Tibial artery (tissue), 4 donors: ENCODE data around the gene PPP2R5E.
A peak's percentile ranks its signal among the peaks of the same experiment; 100 is the strongest.

Experiments used
- DNase-seq, 2 donors: peaks; one replicate each; pipeline ENCODE4 v3.0.0-alpha.2; 2019
- H3K27ac ChIP-seq, 2 donors: fragments of 200-600 bp; sonication (generic) in 1 of 2; 1 replicate in 1 of 2; 2 replicates in 1 of 2; pipeline ENCODE4 v1.5.1; 2018 to 2019; ENCODE audit warnings: mild to moderate bottlenecking in 1 of 2
- H3K27me3 ChIP-seq, 2 donors: fragments of 200-600 bp; sonication (generic) in 1 of 2; one replicate each; pipeline versions ENCODE4 v1.5.1 to v1.6.0; 2016 to 2019
- H3K36me3 ChIP-seq, 3 donors: fragments of 200-600 bp; sonication (generic) in 2 of 3; one replicate each; pipeline ENCODE4 v1.5.1; 2016 to 2019; ENCODE audit warnings: mild to moderate bottlenecking in 2 of 3
- H3K4me1 ChIP-seq, 4 donors: fragments of 200-600 bp; sonication (generic) in 2 of 4; 1 replicate in 3 of 4; 2 replicates in 1 of 4; pipeline ENCODE4 v1.5.1; 2016 to 2019
- H3K4me3 ChIP-seq, 2 donors: fragments of 200-600 bp; sonication (generic) in 1 of 2; 1 replicate in 1 of 2; 2 replicates in 1 of 2; pipeline ENCODE4 v1.5.1; 2018 to 2019; ENCODE audit warnings: mild to moderate bottlenecking in 2 of 2
- H3K9me3 ChIP-seq, 3 donors: fragments of 200-600 bp; sonication (generic) in 1 of 3; one replicate each; pipeline ENCODE4 v1.5.1; 2016 to 2019
- CTCF ChIP-seq, 2 experiments: fragments of 200-600 bp in 1 of 2; fragments of 450-650 bp in 1 of 2; IDR thresholded peaks; one replicate each; pipeline ENCODE4 v1.5.1; 2017 to 2019; ENCODE audit warnings: antibody characterized with exemption in 2 of 2, mild to moderate bottlenecking in 1 of 2, moderate library complexity in 1 of 2
- intact Hi-C: fragments of 100-400 bp; cut with DNase I; formaldehyde crosslinking; loops from one replicate; pipeline ENCODE4 v1.15.0; 2023; ENCODE audit warnings: low total_unique reads

Gene PPP2R5E

DNA sequence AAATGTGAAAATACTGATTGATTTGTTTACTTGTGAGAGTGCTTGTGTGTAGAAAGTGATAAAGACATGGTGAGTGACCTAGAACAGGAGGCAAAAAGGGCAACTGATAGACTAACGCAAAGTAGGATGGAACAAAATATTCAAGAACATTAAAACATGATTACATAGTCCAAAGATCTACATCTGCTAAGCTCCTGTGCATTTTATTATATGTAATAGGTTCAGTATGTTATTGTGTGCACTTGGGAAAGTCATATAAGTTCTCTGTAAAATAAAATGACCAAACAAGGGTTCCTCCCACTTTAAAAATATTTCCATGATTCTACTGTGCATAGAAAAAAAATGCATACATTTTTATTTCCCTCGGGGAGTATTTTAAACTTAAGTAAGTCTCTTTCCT lies 150.2 kb downstream of the PPP2R5E start:
- Histone ChIP-seq H3K27ac (no peak overlapping the region), H3K27me3 (no peaks in the 10 kb centered on the region), H3K36me3 (peaks cover 13 to 44% (median 25%) of the 10 kb centered on the region in 3 donors), H3K4me1 (no peaks in the 10 kb centered on the region), H3K9me3 (no peaks in the 10 kb centered on the region), H3K4me3 (no peak overlapping the region)
- DNase-seq, result no peak
- intact Hi-C loops, result loop anchor here (10.0 kb wide), 1 partner anchor 242 kb away; no protein-coding TSS in a partner anchor
- TF ChIP-seq CTCF (IDR thresholded peaks at IDR 0.05), result no peak

GRCh38 chr14:63392236-63392635 lies 150.9 kb downstream of the PPP2R5E start:
- Histone ChIP-seq H3K4me1 (no peaks in the 10 kb centered on the region), H3K9me3 (no peaks in the 10 kb centered on the region), H3K36me3 (peaks cover 13 to 52% (median 25%) of the 10 kb centered on the region in 3 donors), H3K27ac (no peak overlapping the region), H3K27me3 (no peaks in the 10 kb centered on the region), H3K4me3 (no peak overlapping the region)
- TF ChIP-seq CTCF (IDR thresholded peaks at IDR 0.05), result no peak
- DNase-seq, result no peak
- intact Hi-C loops, result loop anchor here (10.0 kb wide), 1 partner anchor 243 kb away; no protein-coding TSS in a partner anchor

DNA sequence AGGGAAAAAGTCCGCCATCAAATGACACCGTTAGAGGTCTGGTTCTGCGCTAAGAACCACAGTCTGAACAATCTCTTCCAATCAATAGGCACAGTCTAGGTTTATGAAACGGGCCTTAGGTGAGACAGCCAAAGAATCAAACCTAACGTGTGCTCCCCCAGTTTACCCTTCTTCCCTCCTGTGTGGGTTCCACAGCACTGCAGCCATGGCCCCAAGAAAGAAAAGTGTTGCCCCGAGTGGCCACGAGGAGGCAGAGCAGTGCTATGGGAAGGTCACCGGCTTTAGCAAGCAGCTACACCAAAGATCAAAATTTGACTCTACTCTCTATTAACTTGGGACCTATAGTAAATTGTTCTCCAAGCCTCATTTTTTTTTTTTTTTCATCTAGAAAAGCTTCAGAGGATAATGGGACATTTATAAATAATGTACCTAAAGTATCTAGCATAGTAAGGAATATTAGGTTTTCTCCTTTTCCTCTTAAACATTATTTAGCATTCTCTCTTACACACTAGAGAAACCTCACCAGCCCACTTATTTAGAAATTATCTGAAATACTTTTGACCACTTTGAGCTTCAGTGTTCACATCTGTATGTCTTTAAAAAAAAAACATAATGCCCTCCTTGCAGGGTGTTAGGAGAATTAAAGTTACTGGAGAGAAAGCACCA lies 154.3 kb downstream of the PPP2R5E start:
- H3K9me3 ChIP-seq, result no peaks in the 10 kb centered on the region
- H3K4me3 ChIP-seq, result no peak overlapping the region
- no peaks in the 10 kb centered on the region for H3K4me1 ChIP-seq
- no peaks in the 10 kb centered on the region for H3K27me3 ChIP-seq
- peaks cover 27 to 65% (median 40%) of the 10 kb centered on the region in 3 donors for H3K36me3 ChIP-seq
- no peak overlapping the region for H3K27ac ChIP-seq
- peak; percentile 60 to 78 for DNase-seq
- intact Hi-C loops, result loop anchor here (10.0 kb wide), 1 partner anchor 376 kb away; no protein-coding TSS in a partner anchor
- TF ChIP-seq CTCF (IDR thresholded peaks at IDR 0.05), result peak; percentile 85

GRCh38 chr14:63387711-63388110 lies 155.5 kb downstream of the PPP2R5E start:
- intact Hi-C loops, result loop anchor here (10.0 kb wide), 1 partner anchor 377 kb away; no protein-coding TSS in a partner anchor
- no peak for TF ChIP-seq CTCF (IDR thresholded peaks at IDR 0.05)
- Histone ChIP-seq H3K36me3 (peaks cover 30 to 66% (median 39%) of the 10 kb centered on the region in 3 donors), H3K27ac (no peak overlapping the region), H3K27me3 (no peaks in the 10 kb centered on the region), H3K9me3 (no peaks in the 10 kb centered on the region), H3K4me1 (no peaks in the 10 kb centered on the region), H3K4me3 (no peak overlapping the region)
- no peak for DNase-seq

GRCh38 chr14:63383776-63384367 lies 159.3 kb downstream of the PPP2R5E start:
- Histone ChIP-seq H3K4me1 (no peaks in the 10 kb centered on the region), H3K27me3 (no peaks in the 10 kb centered on the region), H3K9me3 (no peaks in the 10 kb centered on the region), H3K4me3 (no peak overlapping the region), H3K27ac (no peak overlapping the region), H3K36me3 (peaks cover 48 to 75% (median 61%) of the 10 kb centered on the region in 3 donors)
- DNase-seq, result no peak
- no peak for TF ChIP-seq CTCF (IDR thresholded peaks at IDR 0.05)
- intact Hi-C loops, result loop anchor here (10.0 kb wide), 1 partner anchor 381 kb away; no protein-coding TSS in a partner anchor
